HG02678 (cell line): ENCODE results near the gene NXF1.

ENCODE experiments used
- ATAC-seq: cut with Tn5 transposase; IDR thresholded peaks from one replicate; pipeline ENCODE4 v1.9.1; 2021; ENCODE audit warnings: mild to moderate bottlenecking, moderate library complexity; ENCODE audit not compliant: unreplicated experiment

Gene NXF1

GRCh38 chr11:62747475-62748160 lies 57.6 kb downstream of the NXF1 start:
- ATAC-seq = no peak
